CD4-positive, CD25-positive, alpha-beta regulatory T cell (primary cell): ENCODE measurements around the gene GCKR. TPM values are rescaled to one million over a fixed set of nuclear protein-coding genes. Genes with fewer than 3 reads are reported as not detected.

ENCODE experiments used
- polyA plus RNA-seq, 4 donors: library from polyadenylated mRNA; unstranded; fragments of 300-500 nt; fragmentation: Illumina TruSeq; gene quantifications; one replicate each; pipeline ENCODE4 v1.2.3, GENCODE V29; 2021
- total RNA-seq: library from RNA; stranded (reverse); gene quantifications from one replicate; pipeline ENCODE4 v1.2.3, GENCODE V29; 2022

Gene GCKR
- total and polyA plus RNA-seq, 5 donors from 2014 or later: not detected

Other genes with a start within 250 kb of the GCKR start
- 0.10 TPM for gene SLC30A3, start 233.8 kb upstream of the GCKR start, total RNA-seq
- gene SLC30A3, start 233.8 kb upstream of the GCKR start, polyA plus RNA-seq: under 1 TPM in 1 of 4 donors, not detected in 3; 0.05 TPM
- gene DNAJC5G, start 221.4 kb upstream of the GCKR start, total RNA-seq: not detected
- not detected for gene DNAJC5G, start 221.4 kb upstream of the GCKR start, polyA plus RNA-seq
- not detected for gene TRIM54, start 214.4 kb upstream of the GCKR start, total RNA-seq
- gene TRIM54, start 214.4 kb upstream of the GCKR start, polyA plus RNA-seq: under 1 TPM in 1 of 4 donors, not detected in 3; 0.10 TPM
- gene UCN, start 188.4 kb upstream of the GCKR start, total RNA-seq: 2.2 TPM
- under 1 TPM in 3 of 4 donors, not detected in 1; 0.24 to 0.79 (median 0.32) TPM for gene UCN, start 188.4 kb upstream of the GCKR start, polyA plus RNA-seq
- 56.7 TPM for gene MPV17, start 173.7 kb upstream of the GCKR start, total RNA-seq
- gene MPV17, start 173.7 kb upstream of the GCKR start, polyA plus RNA-seq: 100 to 1,000 TPM; 124 to 166 (median 133) TPM
- 52.8 TPM for gene GTF3C2, start 140.1 kb upstream of the GCKR start, total RNA-seq
- gene GTF3C2, start 140.1 kb upstream of the GCKR start, polyA plus RNA-seq: 10 to 100 TPM; 27.5 to 45.8 (median 35.3) TPM
- 33.2 TPM for gene EIF2B4, start 126.5 kb upstream of the GCKR start, total RNA-seq
- 10 to 100 TPM; 27.3 to 38.8 (median 34.5) TPM for gene EIF2B4, start 126.5 kb upstream of the GCKR start, polyA plus RNA-seq
- 85.5 TPM for gene SNX17, start 126.2 kb upstream of the GCKR start, total RNA-seq
- 100 to 1,000 TPM; 224 to 262 (median 243) TPM for gene SNX17, start 126.2 kb upstream of the GCKR start, polyA plus RNA-seq
- 20.9 TPM for gene ZNF513, start 116.1 kb upstream of the GCKR start, total RNA-seq
- 1 to 10 TPM; 1.4 to 4.9 (median 3.5) TPM for gene ZNF513, start 116.1 kb upstream of the GCKR start, polyA plus RNA-seq
- 73.7 TPM for gene PPM1G, start 87.2 kb upstream of the GCKR start, total RNA-seq
- gene PPM1G, start 87.2 kb upstream of the GCKR start, polyA plus RNA-seq: 100 to 1,000 TPM; 116 to 144 (median 118) TPM
- gene NRBP1, start 68.2 kb upstream of the GCKR start, total RNA-seq: 182 TPM
- gene NRBP1, start 68.2 kb upstream of the GCKR start, polyA plus RNA-seq: 100 to 1,000 TPM in 3 of 4 donors, 10 to 100 TPM in 1; 87.1 to 122 (median 109) TPM
- gene KRTCAP3, start 54.5 kb upstream of the GCKR start, total RNA-seq: 10.0 TPM
- 1 to 10 TPM; 2.0 to 7.7 (median 2.3) TPM for gene KRTCAP3, start 54.5 kb upstream of the GCKR start, polyA plus RNA-seq
- 10.3 TPM for gene IFT172, start 7.1 kb upstream of the GCKR start, total RNA-seq
- 1 to 10 TPM; 1.1 to 2.9 (median 1.4) TPM for gene IFT172, start 7.1 kb upstream of the GCKR start, polyA plus RNA-seq
- gene FNDC4, start 1.6 kb upstream of the GCKR start, total RNA-seq: 0.39 TPM
- not detected for gene FNDC4, start 1.6 kb upstream of the GCKR start, polyA plus RNA-seq
- 29.3 TPM for gene ZNF512, start 86.2 kb downstream of the GCKR start, total RNA-seq
- 10 to 100 TPM; 29.3 to 47.8 (median 39.6) TPM for gene ZNF512, start 86.2 kb downstream of the GCKR start, polyA plus RNA-seq
- gene CCDC121, start 132.2 kb downstream of the GCKR start, total RNA-seq: 0.79 TPM
- gene CCDC121, start 132.2 kb downstream of the GCKR start, polyA plus RNA-seq: 1 to 10 TPM in 2 of 4 donors, under 1 TPM in 2; 0.49 to 2.4 (median 0.96) TPM
- gene GPN1, start 132.2 kb downstream of the GCKR start, total RNA-seq: 27.8 TPM
- 10 to 100 TPM; 74.2 to 85.0 (median 76.4) TPM for gene GPN1, start 132.2 kb downstream of the GCKR start, polyA plus RNA-seq
- gene SUPT7L, start 166.8 kb downstream of the GCKR start, total RNA-seq: 51.4 TPM
- 10 to 100 TPM; 18.3 to 23.9 (median 20.9) TPM for gene SUPT7L, start 166.8 kb downstream of the GCKR start, polyA plus RNA-seq
- gene SLC4A1AP, start 167.1 kb downstream of the GCKR start, total RNA-seq: 20.8 TPM
- 10 to 100 TPM; 25.2 to 28.3 (median 26.7) TPM for gene SLC4A1AP, start 167.1 kb downstream of the GCKR start, polyA plus RNA-seq